ENCODE data around the gene UNC13D.

GRCh38 chr17:75889454-75889853 lies 45.2 kb upstream of the UNC13D start:
- TF ChIP-seq KLF16 (tag by site-specific recombination; IDR thresholded peaks at IDR 0.05) = no peak
- TF ChIP-seq ZNF146 (tag by site-specific recombination; IDR thresholded peaks at IDR 0.05) = no peak
- TF ChIP-seq CTCF (tag by site-specific recombination; IDR thresholded peaks at IDR 0.05) = no peak
- no peak for TF ChIP-seq ZNF830 (tag by site-specific recombination; IDR thresholded peaks at IDR 0.05; ENCODE audit: low read depth)
- TF ChIP-seq ZBTB26 (tag by site-specific recombination; optimal IDR thresholded peaks at IDR 0.05) = no peak
- TF ChIP-seq ZNF174 (tag by site-specific recombination; IDR thresholded peaks at IDR 0.05) = no peak
- TF ChIP-seq TCF7L2 (IDR thresholded peaks at IDR 0.05; ENCODE audit: borderline replicate concordance, low read depth, low read length) = no peak

Data from HEK293 (cell line).